Measurements from ENCODE around the gene DHRS9. TPM values are rescaled to one million over a fixed set of nuclear protein-coding genes. Genes with fewer than 3 reads are reported as not detected.

Gene DHRS9
- total RNA-seq, 1 experiment from 2014 or later = 0.21 TPM

GRCh38 chr2:169105476-169105875 is 36.1 kb downstream of the DHRS9 start:
- in situ Hi-C loops (cut with HindIII; ENCODE audit: low pct_unique_long_range_greater_than_20kb, low sequenced_read_pairs) = no loop called here
- no TSS peak for BruUV-seq (replicated peaks)
- H3K27ac ChIP-seq (ENCODE audit: low read length) = no peak overlapping the region
- no peaks in the 10 kb centered on the region for H3K9me3 ChIP-seq (ENCODE audit: control insufficient read depth, insufficient read depth, low read depth, low read length)
- intact Hi-C loops (cut with micrococcal nuclease; ENCODE audit: unreplicated experiment) = loop anchor here (10.0 kb wide), 1 partner anchor 141 kb away; no protein-coding TSS in a partner anchor
- H3K4me3 ChIP-seq (ENCODE audit: low read depth in 2 of 2, low read length in 2 of 2) = no peak overlapping the region
- ChIA-PET POLR2A (no interaction called here), CTCF (no interaction called here)
- ATAC-seq (no peak), DNase-seq (ENCODE audit: low read depth, low spot score) (no peak)
- H3K36me3 ChIP-seq (ENCODE audit: control insufficient read depth, insufficient read depth, low read length) = no peaks in the 10 kb centered on the region
- H3K27me3 ChIP-seq (ENCODE audit: control insufficient read depth, insufficient read depth, low read length) = peaks cover 2% of the 10 kb centered on the region; the same call in 1 of the 2 replicates
- no peaks in the 10 kb centered on the region; the same call in 1 of the 2 replicates for H3K4me1 ChIP-seq (ENCODE audit: control insufficient read depth, insufficient read depth, low read length)
- TF ChIP-seq SIN3A (IDR thresholded peaks at IDR 0.05; ENCODE audit: borderline replicate concordance, insufficient read depth, low read depth, low read length) (no peak), TCF7L2 (IDR thresholded peaks at IDR 0.05; ENCODE audit: low read depth, low read length) (no peak), POLR2AphosphoS5 (IDR thresholded peaks at IDR 0.05; ENCODE audit: low read depth, low read length) (no peak), REST (IDR thresholded peaks at IDR 0.05; ENCODE audit: insufficient read depth in 1 of 2, low read depth in 2 of 2, low read length in 1 of 2) (no peak), CTCF (IDR thresholded peaks at IDR 0.05) (no peak)

- TF ChIP-seq TCF7L2 (IDR thresholded peaks at IDR 0.05; ENCODE audit: low read depth, low read length) = no peak
- no peak for TF ChIP-seq CTCF (IDR thresholded peaks at IDR 0.05)
- TF ChIP-seq POLR2AphosphoS5 (IDR thresholded peaks at IDR 0.05; ENCODE audit: low read depth, low read length) = no peak
- TF ChIP-seq SIN3A (IDR thresholded peaks at IDR 0.05; ENCODE audit: borderline replicate concordance, insufficient read depth, low read depth, low read length) = no peak
- no peak for TF ChIP-seq REST (IDR thresholded peaks at IDR 0.05; ENCODE audit: insufficient read depth in 1 of 2, low read depth in 2 of 2, low read length in 1 of 2)
- no peak for ATAC-seq
- DNase-seq (ENCODE audit: low read depth, low spot score) = no peak
- H3K4me3 ChIP-seq (ENCODE audit: low read depth in 2 of 2, low read length in 2 of 2) = no peak overlapping the region
- intact Hi-C loops (cut with micrococcal nuclease; ENCODE audit: unreplicated experiment) = loop anchor here (10.0 kb wide), 1 partner anchor 141 kb away; no protein-coding TSS in a partner anchor
- CTCF ChIA-PET = no interaction called here
- peaks cover 2% of the 10 kb centered on the region; the same call in 1 of the 2 replicates for H3K27me3 ChIP-seq (ENCODE audit: control insufficient read depth, insufficient read depth, low read length)
- H3K36me3 ChIP-seq (ENCODE audit: control insufficient read depth, insufficient read depth, low read length) = no peaks in the 10 kb centered on the region
- no peak overlapping the region for H3K27ac ChIP-seq (ENCODE audit: low read length)
- no TSS peak for BruUV-seq (replicated peaks)
- H3K9me3 ChIP-seq (ENCODE audit: control insufficient read depth, insufficient read depth, low read depth, low read length) = no peaks in the 10 kb centered on the region
- in situ Hi-C loops (cut with HindIII; ENCODE audit: low pct_unique_long_range_greater_than_20kb, low sequenced_read_pairs) = no loop called here
- H3K4me1 ChIP-seq (ENCODE audit: control insufficient read depth, insufficient read depth, low read length) = no peaks in the 10 kb centered on the region; the same call in 1 of the 2 replicates
- POLR2A ChIA-PET = no interaction called here
These were observed 36.8 kb downstream of the DHRS9 start for GRCh38 chr2:169106134-169106533.
